ENCODE results near the gene PSMC3.

The PSMC3 gene

DNA sequence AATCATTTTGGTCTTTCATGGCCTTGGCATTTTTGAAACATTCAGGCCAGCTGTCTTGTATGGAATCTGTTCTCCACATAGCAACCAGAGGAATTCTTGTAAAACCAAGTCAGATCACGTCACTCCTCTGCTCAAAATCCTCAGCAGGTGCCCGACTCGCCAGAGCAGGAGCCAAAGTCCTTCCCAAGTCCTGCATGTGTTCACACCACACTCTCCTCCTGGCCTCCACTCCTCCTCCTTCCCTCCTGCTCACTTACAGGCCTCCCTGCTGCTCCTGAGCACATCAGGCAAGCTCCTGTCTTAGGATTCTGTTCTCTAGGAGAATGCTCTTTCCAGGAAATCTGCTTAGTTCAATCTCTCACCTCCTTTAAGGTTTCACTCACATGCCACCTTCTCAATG, 6.9 kb upstream of the PSMC3 start:
- in situ Hi-C loops (cut with MboI; ENCODE audit: low pct_unique_long_range_greater_than_20kb, low sequenced_read_pairs, unreplicated experiment) = no loop called here
- DNase-seq (ENCODE audit: low spot score) = no peak
- TF ChIP-seq, protein P1, sequence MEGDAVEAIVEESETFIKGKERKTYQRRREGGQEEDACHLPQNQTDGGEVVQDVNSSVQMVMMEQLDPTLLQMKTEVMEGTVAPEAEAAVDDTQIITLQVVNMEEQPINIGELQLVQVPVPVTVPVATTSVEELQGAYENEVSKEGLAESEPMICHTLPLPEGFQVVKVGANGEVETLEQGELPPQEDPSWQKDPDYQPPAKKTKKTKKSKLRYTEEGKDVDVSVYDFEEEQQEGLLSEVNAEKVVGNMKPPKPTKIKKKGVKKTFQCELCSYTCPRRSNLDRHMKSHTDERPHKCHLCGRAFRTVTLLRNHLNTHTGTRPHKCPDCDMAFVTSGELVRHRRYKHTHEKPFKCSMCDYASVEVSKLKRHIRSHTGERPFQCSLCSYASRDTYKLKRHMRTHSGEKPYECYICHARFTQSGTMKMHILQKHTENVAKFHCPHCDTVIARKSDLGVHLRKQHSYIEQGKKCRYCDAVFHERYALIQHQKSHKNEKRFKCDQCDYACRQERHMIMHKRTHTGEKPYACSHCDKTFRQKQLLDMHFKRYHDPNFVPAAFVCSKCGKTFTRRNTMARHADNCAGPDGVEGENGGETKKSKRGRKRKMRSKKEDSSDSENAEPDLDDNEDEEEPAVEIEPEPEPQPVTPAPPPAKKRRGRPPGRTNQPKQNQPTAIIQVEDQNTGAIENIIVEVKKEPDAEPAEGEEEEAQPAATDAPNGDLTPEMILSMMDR (IDR thresholded peaks at IDR 0.05; ENCODE audit: extremely low read depth, insufficient read depth, missing control alignments) = no peak

DNA sequence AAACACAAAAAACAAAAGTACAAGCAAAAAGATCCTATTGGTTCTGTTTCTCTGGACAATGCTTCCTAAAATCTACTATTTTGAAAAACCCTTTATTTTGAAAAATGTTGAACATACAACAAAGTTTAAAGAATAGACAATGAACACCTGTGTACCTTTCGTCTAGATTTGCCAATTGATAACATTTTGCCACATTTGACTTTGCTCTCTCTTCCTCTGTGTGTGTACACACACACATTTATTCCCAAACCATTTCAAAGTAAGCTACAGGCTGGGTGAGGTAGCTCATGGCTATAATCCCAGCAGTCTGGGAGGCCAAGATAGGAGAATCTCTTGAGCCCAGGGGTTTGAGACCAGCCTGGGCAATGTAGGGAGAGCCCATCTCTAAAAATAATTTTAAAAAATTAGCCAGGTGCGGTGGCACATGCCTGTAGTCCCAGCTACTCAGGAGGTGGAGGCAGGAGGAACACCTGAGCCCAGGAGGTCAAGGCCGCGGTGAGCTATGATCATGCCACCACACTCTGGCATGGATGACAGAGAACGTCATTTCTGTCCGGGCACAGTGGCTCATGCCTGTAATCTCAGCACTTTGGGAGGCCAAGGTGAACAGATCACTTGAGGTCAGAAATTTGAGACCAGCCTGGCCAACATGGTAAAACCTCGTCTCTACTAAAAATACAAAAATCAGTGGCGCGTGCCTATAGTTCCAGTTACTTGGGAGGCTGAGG, 5.3 kb upstream of the PSMC3 start:
- in situ Hi-C loops (cut with MboI; ENCODE audit: low pct_unique_long_range_greater_than_20kb, low sequenced_read_pairs, unreplicated experiment) = no loop called here
- DNase-seq (ENCODE audit: low spot score) = no peak
- TF ChIP-seq, protein P1 (IDR thresholded peaks at IDR 0.05; ENCODE audit: extremely low read depth, insufficient read depth, missing control alignments) = no peak

DNA sequence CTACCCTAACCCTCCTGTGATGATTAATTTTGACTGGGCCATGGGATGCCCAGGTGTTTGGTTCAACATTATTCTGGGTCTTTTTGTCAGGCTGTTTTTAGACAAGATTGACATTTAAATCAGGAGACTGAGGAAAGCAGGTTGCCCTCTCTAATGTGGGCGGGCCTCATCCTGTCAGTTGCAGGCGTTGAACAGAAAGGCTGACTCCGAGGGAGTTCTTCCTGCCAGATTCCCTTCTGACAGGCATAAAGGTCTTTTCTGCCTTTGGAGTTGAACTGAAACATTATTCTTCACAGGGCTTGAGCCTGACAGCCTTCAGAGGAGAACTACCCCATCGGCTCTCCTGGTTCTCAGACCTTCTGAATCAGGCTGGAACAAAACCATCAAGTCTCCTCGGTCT, 4.3 kb upstream of the PSMC3 start:
- in situ Hi-C loops (cut with MboI; ENCODE audit: low pct_unique_long_range_greater_than_20kb, low sequenced_read_pairs, unreplicated experiment) = no loop called here
- TF ChIP-seq, protein P1 (IDR thresholded peaks at IDR 0.05; ENCODE audit: extremely low read depth, insufficient read depth, missing control alignments) = no peak
- no peak for DNase-seq (ENCODE audit: low spot score)

DNA sequence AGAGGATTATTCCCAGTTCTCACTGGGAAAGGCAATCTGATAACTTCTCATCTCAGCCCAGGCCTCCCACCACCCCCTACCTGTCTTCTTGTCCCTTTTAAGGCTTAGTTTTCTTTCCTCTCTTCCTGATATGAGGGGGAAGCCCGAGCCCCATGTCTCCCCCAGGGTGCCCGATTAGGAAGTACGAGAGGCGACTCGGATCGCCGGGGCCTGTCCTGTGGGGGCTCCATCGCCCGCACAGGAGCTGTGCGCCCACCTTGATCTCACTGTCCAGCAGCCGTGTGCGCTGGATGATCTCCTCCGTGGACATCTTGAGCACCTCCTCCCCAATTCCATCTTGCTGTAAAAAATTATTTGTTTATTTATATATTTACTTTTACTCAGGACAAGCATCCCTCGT, 628 bp downstream of the PSMC3 start:
- in situ Hi-C loops (cut with MboI; ENCODE audit: low pct_unique_long_range_greater_than_20kb, low sequenced_read_pairs, unreplicated experiment) = no loop called here
- TF ChIP-seq, protein P1 (IDR thresholded peaks at IDR 0.05; ENCODE audit: extremely low read depth, insufficient read depth, missing control alignments) = no peak
- DNase-seq (ENCODE audit: low spot score) = no peak

DNA sequence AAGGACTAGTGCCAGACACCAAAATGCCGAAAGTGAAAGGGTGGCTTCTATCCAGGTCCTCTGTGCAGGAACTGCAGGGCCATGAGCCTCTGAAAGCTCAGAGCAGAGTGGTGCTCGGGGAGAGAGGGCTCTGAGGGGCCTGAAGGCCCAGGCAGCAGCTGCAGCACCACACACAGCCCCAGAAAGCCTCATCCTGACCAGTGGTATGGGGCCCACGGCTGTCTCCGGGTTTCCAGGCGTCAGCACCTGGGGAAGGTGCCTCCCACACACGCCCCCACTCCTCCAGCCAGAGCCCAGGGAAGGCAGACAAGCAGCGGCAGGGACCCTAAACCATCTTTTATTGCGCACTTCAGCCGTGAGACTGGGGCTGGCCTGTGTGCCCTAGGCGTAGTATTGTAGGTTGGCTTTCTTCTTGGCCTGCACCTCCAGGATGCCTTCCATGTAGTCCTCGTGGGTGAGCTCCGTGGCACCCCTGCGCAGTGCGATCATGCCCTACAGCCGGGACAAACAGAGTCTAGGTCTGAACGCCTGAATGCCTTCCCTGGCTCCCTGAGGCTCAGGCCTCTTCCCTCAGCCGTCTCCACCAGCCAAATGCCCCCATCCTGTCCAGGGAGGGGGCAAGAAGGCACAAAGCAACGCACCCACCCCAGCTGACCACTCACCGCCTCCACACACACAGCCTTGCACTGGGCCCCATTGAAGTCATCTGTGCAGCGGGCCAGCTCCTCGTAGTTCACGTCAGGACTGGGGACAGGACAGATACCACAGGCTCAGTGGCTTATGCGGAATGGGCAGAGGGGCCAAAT, 7.6 kb downstream of the PSMC3 start:
- TF ChIP-seq, protein P1 (IDR thresholded peaks at IDR 0.05; ENCODE audit: extremely low read depth, insufficient read depth, missing control alignments) = no peak
- in situ Hi-C loops (cut with MboI; ENCODE audit: low pct_unique_long_range_greater_than_20kb, low sequenced_read_pairs, unreplicated experiment) = loop anchor here (25.0 kb wide), 1 partner anchor 694 kb away; no protein-coding TSS in a partner anchor
- no peak for DNase-seq (ENCODE audit: low spot score)

DNA sequence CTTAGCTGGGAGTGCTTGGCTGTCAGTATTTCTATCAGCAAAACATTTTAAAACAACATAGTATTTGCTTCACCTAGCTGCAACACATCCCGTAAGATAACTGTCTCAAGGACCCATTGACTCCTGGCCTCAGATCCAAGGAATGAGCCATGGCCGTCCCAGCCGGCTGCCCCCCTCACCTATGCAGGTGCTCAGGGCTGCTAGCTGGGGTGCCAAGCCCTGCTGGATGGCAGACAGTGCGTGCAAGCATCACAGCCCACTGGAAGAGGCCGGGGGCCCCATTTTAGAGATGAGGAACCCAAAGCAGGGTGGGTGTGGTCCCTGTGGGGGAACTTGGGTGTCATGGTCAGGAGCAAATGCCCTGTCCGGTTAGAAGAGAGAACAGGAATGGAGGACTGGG, 8.5 kb downstream of the PSMC3 start:
- no peak for DNase-seq (ENCODE audit: low spot score)
- in situ Hi-C loops (cut with MboI; ENCODE audit: low pct_unique_long_range_greater_than_20kb, low sequenced_read_pairs, unreplicated experiment) = loop anchor here (25.0 kb wide), 1 partner anchor 695 kb away; no protein-coding TSS in a partner anchor
- TF ChIP-seq, protein P1 (IDR thresholded peaks at IDR 0.05; ENCODE audit: extremely low read depth, insufficient read depth, missing control alignments) = no peak

Measured in GM13977 (cell line).